Stimulated activated CD8-positive, alpha-beta memory T cell treated with anti-CD3 and anti-CD28 coated beads, Interleukin-12 subunit alpha, Interleukin-12 subunit beta, amount 100 ng/mL, for 24 hours (primary cell): ENCODE results near the gene OPN1MW.
"Not testable (repeated sequence)": the region's sequence is repeated elsewhere in the genome, so short reads cannot be mapped to it uniquely, and the experiment has no call there.

Experiments used
- DNase-seq: peaks from one replicate; pipeline ENCODE4 v3.0.0-alpha.2; 2020; ENCODE audit errors: extremely low read depth

OPN1MW gene

DNA sequence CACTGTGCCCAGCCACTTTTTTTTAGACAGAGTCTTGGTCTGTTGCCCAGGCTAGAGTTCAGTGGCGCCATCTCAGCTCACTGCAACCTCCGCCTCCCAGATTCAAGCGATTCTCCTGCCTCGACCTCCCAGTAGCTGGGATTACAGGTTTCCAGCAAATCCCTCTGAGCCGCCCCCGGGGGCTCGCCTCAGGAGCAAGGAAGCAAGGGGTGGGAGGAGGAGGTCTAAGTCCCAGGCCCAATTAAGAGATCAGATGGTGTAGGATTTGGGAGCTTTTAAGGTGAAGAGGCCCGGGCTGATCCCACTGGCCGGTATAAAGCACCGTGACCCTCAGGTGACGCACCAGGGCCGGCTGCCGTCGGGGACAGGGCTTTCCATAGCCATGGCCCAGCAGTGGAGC is at the start of gene OPN1MW:
Gene OPN1MW, plus strand, starts transcription at position 301 of the 400 bp plus-strand sequence. Its CDS starts 82 bp downstream, at position 383.
- not testable (repeated sequence) for DNase-seq

DNA sequence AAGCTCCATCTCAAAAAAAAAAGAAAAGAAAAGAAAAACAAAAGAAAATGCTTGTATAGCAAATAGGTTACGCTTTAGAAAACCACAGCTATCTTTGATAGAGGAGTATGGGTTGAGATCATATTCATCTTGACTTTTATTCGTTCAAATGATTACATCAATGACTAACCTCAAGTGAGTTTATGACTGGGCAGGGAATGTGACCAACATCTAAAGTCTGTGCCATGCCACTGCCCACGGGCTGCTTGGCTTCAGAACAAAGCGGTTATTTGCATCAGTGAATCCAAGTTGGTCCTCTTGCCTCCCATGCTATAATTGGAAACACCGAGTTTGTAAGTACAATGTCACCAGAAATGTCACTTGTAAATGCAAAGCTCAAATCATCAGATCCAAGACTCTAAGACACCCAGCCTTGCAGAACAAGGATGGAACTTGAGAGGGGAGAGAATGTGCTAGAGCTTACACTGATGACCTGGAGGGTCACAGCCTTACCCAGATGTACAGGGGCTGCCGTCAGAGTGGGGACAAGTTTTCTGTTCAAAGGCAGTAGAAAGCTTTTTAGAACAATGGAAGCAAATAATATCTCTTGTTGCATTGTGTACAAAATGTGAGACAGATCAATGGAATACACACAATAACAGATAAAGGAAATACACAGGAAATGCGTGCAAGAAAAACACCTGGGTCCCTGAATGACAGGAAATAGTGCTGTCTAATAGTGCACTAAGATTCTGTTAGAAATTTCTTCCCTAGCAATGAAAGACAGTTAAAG is 46.8 kb upstream of the OPN1MW start:
- DNase-seq, result no peak

DNA sequence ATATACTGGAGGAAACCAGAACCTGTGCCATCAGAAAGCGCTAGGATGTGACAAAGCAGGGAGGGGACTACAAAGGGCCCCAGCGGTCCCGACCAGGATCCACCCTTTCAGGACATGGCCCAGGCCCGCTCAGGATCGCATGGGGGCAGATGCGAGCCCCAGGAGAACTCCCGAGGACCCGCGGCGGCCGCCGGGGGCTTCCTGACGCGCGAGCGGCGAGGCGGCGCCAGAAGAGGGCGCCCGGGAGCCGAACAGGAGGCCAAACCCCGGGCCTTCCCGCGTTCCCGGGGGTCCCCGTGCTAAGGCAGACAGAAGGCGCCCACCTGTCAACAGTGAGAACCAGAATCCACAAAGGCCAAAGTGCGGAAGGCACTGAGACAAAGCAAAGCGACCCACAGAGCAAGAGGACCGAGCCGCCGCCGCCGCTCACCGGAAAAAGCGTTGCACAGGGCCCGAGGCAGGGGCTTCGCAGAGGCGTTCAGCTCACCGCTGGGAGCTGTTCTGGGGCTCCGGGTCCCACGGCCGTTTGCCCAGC is 45.7 kb upstream of the OPN1MW start:
- DNase-seq, result peak; percentile 17

DNA sequence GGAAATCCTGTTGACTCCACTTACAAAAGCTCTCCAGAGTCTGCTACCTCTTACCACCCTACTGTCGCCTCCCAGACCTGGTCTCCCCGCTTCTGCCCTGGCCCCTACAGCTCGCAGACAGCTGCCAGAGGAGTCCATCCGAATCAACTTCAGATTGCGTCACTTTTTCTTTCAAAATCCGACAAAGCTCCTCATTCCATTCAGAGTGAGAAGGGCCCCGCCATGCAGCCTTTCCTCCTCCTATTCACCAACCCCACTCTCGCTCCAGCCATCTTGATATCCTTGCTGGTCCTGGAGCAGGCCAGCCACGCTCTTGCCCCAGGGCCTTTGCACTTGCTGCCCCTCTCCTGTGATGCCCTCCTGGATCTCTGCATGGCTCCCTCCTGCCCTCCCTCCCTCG is 43.5 kb upstream of the OPN1MW start:
- DNase-seq, result no peak

DNA sequence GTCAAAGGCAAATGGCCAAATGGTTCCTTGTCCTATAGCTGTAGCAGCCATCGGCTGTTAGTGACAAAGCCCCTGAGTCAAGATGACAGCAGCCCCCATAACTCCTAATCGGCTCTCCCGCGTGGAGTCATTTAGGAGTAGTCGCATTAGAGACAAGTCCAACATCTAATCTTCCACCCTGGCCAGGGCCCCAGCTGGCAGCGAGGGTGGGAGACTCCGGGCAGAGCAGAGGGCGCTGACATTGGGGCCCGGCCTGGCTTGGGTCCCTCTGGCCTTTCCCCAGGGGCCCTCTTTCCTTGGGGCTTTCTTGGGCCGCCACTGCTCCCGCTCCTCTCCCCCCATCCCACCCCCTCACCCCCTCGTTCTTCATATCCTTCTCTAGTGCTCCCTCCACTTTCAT is 42.2 kb upstream of the OPN1MW start:
- DNase-seq, result no peak

DNA sequence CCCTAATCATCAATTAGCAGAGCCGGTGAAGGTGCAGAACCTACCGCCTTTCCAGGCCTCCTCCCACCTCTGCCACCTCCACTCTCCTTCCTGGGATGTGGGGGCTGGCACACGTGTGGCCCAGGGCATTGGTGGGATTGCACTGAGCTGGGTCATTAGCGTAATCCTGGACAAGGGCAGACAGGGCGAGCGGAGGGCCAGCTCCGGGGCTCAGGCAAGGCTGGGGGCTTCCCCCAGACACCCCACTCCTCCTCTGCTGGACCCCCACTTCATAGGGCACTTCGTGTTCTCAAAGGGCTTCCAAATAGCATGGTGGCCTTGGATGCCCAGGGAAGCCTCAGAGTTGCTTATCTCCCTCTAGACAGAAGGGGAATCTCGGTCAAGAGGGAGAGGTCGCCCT is 41.7 kb upstream of the OPN1MW start:
- DNase-seq, result no peak

DNA sequence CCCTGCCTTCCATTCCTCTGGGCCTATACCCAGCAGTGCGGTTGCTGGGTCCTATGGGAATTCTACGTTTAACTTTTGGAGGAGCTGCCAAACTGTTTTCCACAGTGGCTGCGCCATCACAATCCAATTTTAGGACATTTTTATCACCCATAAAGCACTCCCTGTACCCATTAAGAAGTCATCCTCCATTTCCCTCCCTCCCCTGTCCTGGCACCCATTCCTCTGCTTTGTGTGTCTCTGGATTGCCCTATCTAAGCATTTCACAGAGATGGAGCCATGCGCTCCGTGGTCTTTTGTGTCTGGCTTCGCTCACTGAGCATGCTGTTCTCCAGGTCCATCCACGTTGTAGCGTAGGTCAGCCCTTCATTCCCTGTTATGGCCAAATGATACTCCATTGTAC is 40.0 kb upstream of the OPN1MW start:
- DNase-seq, result no peak

DNA sequence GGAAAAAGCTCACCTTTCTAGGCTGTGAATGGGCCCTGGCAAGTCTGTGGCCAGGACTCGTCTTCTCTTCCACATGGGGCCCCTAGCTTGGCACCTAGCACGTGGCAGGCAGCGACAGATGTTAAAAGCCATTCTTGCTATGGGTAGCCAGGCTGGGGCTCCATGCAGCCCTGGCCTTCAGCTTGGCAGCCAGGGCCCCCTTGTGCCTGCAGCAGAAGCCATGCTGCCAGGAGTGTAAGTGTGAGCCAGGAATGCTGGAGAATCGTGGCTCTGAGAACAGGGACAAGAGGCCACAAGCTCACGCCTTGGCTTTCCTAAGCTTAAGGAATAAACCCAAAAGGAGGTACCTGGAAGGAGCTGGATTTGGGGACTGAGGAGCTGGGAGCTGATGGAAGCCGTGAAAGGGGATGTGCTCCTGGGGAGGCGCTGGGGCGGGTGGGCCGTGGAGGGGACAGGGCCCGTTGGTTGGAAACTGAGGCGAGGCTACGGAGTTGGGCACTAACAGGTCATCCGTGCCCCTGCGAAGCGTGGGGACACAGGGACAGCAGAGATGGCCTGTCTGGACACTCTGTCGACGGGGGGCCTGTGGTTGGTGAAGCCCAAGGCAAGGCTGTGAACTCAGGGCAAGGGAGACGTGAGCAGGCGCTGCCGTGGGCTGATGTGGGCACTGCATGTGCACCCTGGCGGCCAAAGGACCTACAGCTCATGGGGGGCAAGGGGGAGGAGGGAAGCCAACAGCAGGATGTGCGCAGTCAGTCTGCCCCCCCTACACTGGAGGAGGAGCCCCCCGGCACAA is 39.2 kb upstream of the OPN1MW start:
- no peak for DNase-seq

DNA sequence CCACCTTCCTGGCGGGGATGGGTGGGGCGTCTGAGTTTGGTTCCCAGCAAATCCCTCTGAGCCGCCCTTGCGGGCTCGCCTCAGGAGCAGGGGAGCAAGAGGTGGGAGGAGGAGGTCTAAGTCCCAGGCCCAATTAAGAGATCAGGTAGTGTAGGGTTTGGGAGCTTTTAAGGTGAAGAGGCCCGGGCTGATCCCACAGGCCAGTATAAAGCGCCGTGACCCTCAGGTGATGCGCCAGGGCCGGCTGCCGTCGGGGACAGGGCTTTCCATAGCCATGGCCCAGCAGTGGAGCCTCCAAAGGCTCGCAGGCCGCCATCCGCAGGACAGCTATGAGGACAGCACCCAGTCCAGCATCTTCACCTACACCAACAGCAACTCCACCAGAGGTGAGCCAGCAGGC is 38.4 kb upstream of the OPN1MW start, which contains the start of gene OPN1LW:
Gene OPN1LW, plus strand, starts transcription at position 234 of the 400 bp plus-strand sequence. Its CDS starts 41 bp downstream, at position 275.
- not testable (repeated sequence) for DNase-seq

DNA sequence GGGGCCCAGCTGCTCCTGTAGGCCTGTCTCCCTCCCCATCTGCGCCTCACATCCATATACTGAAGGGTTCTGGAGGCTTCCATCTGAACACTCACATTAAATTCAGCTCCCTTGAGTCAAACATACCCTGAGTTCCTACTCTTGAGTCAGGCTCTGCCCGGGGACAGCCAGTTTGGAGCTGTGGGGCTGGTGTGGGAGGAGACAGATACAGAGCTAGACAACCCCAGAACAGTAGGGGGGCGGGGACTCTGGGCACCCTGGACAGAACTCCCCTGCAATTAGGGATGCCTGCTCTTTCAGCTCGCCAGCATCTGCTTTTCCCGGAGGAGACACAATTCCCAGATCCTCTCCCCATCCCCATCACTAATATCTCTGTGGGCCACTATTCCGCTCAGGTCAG is 31.4 kb upstream of the OPN1MW start:
- DNase-seq, result not testable (repeated sequence)

DNA sequence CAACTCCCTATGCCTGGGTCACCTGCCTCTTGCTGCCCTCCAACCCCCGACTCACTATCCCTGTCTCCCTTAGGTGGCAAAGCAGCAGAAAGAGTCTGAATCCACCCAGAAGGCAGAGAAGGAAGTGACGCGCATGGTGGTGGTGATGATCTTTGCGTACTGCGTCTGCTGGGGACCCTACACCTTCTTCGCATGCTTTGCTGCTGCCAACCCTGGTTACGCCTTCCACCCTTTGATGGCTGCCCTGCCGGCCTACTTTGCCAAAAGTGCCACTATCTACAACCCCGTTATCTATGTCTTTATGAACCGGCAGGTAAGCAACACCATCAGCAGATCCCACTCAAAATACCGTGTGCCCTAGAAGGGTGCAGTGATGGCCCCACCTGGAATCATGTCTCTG is 26.2 kb upstream of the OPN1MW start:
- not testable (repeated sequence) for DNase-seq

DNA sequence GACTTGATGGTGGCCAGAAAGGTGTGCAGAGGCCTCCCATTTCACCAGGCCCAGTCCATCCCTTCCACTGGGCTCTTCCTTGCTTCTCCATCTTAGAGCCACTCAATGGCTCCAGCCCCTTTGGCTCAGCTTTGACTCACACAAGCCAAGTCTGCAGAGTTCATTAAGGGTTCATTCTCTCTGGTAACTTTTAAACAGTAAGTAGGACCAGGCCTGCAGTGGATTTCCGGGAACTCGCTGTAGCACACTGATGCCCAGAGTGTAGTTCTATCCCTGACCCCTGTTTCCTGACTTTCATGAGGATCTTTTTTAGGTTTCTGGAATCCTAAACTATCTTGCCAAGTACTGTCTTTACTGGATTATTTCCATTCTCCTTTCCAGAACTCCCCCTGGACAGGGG is 25.2 kb upstream of the OPN1MW start:
- not testable (repeated sequence) for DNase-seq

DNA sequence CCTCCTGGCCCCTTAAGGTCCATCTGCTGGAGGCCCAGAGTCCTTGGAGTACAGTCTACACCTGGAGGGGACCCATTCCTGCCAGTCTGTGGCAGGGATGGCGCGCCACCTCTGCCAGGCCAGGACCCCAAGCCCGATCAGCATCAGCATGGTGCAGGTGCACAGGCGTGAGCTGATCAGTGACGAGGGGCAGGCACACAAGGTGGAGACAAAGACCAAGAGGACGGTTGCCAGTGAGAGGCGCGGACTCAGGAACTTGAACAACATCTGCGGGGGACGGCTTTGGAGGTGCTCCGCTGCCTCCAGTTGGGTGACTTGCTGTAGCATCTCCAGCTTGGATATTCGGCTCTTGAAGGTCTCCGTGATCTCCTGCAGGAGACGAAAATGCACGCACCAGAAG is 23.1 kb upstream of the OPN1MW start:
- not testable (repeated sequence) for DNase-seq

DNA sequence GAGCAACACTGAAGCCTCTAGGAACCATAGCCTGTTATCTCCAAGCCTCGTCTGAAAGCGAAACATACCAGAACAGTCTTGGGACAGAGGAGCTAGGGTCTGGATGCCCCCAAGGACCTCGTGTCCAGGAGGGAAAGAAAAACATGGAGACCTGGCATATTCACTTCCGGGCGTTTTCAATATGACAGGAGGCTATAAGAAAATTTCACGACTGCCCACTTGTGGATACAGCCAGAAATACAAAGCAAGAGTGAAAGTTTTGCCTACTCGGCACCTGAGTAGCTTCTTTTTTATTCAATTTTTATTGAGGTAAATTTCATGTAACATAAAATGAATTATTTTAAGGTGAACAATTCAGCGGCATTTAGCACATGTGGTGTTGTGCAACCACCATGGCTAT is 17.5 kb upstream of the OPN1MW start:
- not testable (repeated sequence) for DNase-seq

DNA sequence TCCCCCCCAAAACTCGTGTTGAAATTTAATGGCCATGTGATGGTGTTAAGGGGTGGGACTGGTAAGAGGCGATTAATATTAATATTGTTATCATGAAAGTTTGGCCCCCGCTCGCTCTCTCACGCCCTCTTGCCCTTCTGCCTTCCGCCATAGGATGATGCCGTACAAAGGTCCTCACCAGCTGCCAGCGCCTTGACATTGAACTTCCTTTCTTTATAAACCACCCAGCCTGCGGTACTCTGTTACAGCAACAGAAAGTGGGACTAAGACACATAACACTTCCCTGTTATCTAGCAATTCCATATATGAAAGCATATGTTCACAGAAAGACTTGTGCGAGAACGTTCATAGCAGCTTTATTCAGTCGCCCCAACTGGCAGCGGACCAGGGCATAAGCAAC is 14.0 kb upstream of the OPN1MW start:
- not testable (repeated sequence) for DNase-seq

DNA sequence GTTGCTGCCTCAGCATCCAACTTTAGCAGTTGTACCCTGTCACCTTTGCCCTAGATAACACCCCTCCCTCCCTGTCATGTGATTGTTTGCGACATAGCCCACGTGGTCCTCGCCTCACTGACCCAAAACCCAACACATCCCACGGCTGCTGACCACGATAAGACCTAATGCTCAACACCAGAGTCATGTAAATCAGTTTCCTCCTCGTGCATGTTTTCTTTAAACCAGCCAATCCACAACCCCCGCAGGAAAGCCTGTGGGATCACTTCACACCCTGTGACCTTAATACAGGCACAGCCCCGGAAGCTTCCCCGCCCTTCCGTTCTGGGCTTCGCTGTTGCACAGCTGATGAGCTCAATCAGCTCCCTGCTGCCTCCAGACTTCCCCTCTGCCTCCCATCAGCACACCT is 9.9 kb upstream of the OPN1MW start:
- not testable (repeated sequence) for DNase-seq

DNA sequence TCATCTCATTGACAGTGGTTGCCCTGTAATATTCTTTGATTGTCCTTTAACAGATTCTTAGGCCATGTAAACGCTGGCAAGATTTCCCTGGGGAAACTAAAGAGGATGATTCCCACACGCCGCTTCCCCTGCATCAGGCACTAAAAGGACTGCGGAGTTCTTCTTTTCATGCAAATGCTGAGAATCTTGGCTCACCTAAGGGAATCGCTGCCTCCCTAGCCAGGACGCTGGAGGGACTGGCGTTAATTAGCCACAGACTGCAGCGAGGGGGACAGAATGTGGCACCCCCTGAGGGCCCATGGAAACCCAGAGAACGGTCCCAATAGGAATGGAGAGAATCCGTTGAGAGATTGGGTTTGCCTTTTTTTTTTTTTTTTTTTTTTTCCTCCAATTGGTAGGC is 8.0 kb upstream of the OPN1MW start:
- DNase-seq, result not testable (repeated sequence)

DNA sequence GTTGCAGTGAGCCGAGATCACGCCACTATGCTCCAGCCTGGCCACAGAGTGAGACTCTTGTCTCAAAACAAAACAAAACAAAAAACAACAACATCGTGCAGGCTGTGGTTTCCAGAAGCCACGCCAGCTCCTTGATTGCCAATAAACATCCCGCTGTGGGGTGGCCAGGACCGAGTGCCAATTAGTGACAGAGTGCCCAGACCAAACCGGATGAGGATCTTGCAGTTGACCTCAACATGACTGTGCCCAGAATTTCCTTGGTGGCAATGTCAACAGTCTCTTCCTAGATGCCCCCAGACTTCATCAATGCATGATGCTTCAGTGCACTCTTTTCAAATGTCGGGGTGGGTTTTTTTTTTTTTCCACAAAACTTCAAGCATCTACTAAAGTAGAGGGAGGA is 1.4 kb downstream of the OPN1MW start:
- not testable (repeated sequence) for DNase-seq

DNA sequence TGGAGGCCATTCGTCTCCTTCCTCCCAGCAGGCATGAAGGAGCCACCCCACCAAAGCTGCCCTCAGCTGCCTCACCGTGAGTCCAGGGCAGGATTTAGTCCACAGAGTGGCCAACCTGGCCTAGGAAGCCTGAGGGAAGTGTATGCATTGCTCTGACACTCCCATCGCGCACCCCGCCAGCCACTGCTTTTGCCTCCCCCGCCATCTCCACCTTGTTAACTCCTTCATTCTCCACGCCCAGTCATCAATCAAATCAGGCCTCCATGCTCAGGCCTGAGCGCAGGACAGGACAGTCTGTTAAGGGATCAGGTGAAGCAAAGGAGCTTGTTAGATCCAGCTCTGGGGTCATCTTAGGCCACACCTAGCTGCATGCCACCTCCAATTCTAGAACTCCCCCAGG is 10.4 kb downstream of the OPN1MW start:
- not testable (repeated sequence) for DNase-seq

DNA sequence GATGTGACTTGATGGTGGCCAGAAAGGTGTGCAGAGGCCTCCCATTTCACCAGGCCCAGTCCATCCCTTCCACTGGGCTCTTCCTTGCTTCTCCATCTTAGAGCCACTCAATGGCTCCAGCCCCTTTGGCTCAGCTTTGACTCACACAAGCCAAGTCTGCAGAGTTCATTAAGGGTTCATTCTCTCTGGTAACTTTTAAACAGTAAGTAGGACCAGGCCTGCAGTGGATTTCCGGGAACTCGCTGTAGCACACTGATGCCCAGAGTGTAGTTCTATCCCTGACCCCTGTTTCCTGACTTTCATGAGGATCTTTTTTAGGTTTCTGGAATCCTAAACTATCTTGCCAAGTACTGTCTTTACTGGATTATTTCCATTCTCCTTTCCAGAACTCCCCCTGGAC is 11.9 kb downstream of the OPN1MW start:
- not testable (repeated sequence) for DNase-seq

DNA sequence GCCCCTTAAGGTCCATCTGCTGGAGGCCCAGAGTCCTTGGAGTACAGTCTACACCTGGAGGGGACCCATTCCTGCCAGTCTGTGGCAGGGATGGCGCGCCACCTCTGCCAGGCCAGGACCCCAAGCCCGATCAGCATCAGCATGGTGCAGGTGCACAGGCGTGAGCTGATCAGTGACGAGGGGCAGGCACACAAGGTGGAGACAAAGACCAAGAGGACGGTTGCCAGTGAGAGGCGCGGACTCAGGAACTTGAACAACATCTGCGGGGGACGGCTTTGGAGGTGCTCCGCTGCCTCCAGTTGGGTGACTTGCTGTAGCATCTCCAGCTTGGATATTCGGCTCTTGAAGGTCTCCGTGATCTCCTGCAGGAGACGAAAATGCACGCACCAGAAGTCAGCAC is 14.1 kb downstream of the OPN1MW start:
- DNase-seq, result not testable (repeated sequence)

DNA sequence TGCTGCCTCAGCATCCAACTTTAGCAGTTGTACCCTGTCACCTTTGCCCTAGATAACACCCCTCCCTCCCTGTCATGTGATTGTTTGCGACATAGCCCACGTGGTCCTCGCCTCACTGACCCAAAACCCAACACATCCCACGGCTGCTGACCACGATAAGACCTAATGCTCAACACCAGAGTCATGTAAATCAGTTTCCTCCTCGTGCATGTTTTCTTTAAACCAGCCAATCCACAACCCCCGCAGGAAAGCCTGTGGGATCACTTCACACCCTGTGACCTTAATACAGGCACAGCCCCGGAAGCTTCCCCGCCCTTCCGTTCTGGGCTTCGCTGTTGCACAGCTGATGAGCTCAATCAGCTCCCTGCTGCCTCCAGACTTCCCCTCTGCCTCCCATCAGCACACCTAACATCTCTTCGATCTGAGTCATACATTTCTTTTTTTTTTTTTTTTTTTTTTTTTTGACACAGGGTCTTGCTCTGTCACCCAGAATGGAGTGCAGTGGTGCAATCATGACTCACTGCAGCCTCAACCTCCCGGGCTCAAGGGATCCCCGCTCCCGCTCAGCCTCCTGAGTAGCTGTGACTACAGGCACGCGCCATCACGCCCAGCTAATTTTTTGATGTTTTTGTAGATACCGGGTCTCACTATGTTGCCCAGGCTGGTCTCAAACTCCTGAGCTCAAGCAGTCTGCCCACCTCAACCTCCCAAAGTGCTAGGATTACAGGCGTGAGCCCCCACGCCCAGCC is 27.4 kb downstream of the OPN1MW start:
- DNase-seq, result not testable (repeated sequence)
